ENCODE measurements around the gene EHBP1.

- TF ChIP-seq CTCF (IDR thresholded peaks at IDR 0.05; ENCODE audit: low read depth, low read length, poor library complexity, severe bottlenecking), result no peak
- no peak for TF ChIP-seq EZH2phosphoT487 (IDR thresholded peaks at IDR 0.05; ENCODE audit: borderline replicate concordance, low read length)
These were observed 31.5 kb downstream of the EHBP1 start for GRCh38 chr2:62736899-62737559.
